H9 (cell line): ENCODE data around the gene WBP1L. TPM values are rescaled to one million over a fixed set of nuclear protein-coding genes. Genes with fewer than 3 reads are reported as not detected.

Experiments
- DNase-seq: peaks from one replicate; pipeline ENCODE4 v3.0.0-alpha.2; 2017
- H2AFZ ChIP-seq: one replicate; pipeline ENCODE4 v1.6.1; 2013; ENCODE audit warnings: mild to moderate bottlenecking, low read length, control low read depth, moderate library complexity
- H2AK5ac ChIP-seq: 2 replicates; pipeline ENCODE4 v1.6.1; 2013; ENCODE audit warnings: low read length, control low read depth, mixed read lengths; ENCODE audit not compliant: insufficient read length
- H2BK120ac ChIP-seq: one replicate; pipeline ENCODE4 v1.6.1; 2013; ENCODE audit warnings: low read depth, mild to moderate bottlenecking, low read length, control low read depth, inconsistent platforms; ENCODE audit not compliant: poor library complexity, severe bottlenecking
- H2BK12ac ChIP-seq: 2 replicates; pipeline ENCODE4 v1.6.1; 2013; ENCODE audit warnings: low read length, control low read depth, mixed read lengths, low read depth; ENCODE audit not compliant: insufficient read length
- H2BK15ac ChIP-seq: 2 replicates; pipeline ENCODE4 v1.6.1; 2013; ENCODE audit warnings: low read depth, low read length, control low read depth
- H2BK20ac ChIP-seq: one replicate; pipeline ENCODE4 v1.6.1; 2013; ENCODE audit warnings: low read depth, mild to moderate bottlenecking, low read length, control low read depth, inconsistent platforms; ENCODE audit not compliant: poor library complexity, severe bottlenecking
- H2BK5ac ChIP-seq: 2 replicates; pipeline ENCODE4 v1.6.1; 2013; ENCODE audit warnings: low read length, control low read depth, mixed read lengths; ENCODE audit not compliant: insufficient read length
- H3K14ac ChIP-seq: 2 replicates; pipeline ENCODE4 v1.6.1; 2013; ENCODE audit warnings: low read length, control low read depth; ENCODE audit not compliant: insufficient read depth
- H3K18ac ChIP-seq: 2 replicates; pipeline ENCODE4 v1.6.1; 2013; ENCODE audit warnings: low read depth, mild to moderate bottlenecking, mixed read lengths, low read length, control low read depth; ENCODE audit not compliant: insufficient read length
- H3K23ac ChIP-seq: 2 replicates; pipeline ENCODE4 v1.6.1; 2013; ENCODE audit warnings: low read length, control low read depth, mixed read lengths, low read depth; ENCODE audit not compliant: insufficient read length
- H3K23me2 ChIP-seq: 2 replicates; pipeline ENCODE4 v1.6.1; 2013; ENCODE audit warnings: low read depth, mild to moderate bottlenecking, mixed read lengths, low read length, control low read depth; ENCODE audit not compliant: insufficient read length, poor library complexity, severe bottlenecking
- H3K27ac ChIP-seq: 2 replicates; pipeline ENCODE4 v1.5.1; 2013; ENCODE audit warnings: low read length, control low read depth, mixed read lengths, low read depth; ENCODE audit not compliant: insufficient read length
- H3K27me3 ChIP-seq: 2 replicates; pipeline ENCODE4 v1.6.1; 2013; ENCODE audit warnings: low read length, control low read depth, inconsistent platforms; ENCODE audit not compliant: insufficient read depth
- H3K4ac ChIP-seq: 2 replicates; pipeline ENCODE4 v1.6.1; 2013; ENCODE audit warnings: low read depth, mild to moderate bottlenecking, control low read depth, inconsistent platforms, low read length, moderate library complexity
- H3K4me1 ChIP-seq: 2 replicates; pipeline ENCODE4 v1.6.1; 2013; ENCODE audit warnings: low read length, control low read depth, inconsistent platforms; ENCODE audit not compliant: insufficient read depth
- H3K4me2 ChIP-seq: 2 replicates; pipeline ENCODE4 v1.6.1; 2013; ENCODE audit warnings: low read length, control low read depth, mixed read lengths; ENCODE audit not compliant: insufficient read length, insufficient read depth
- H3K56ac ChIP-seq: 2 replicates; pipeline ENCODE4 v1.6.1; 2013; ENCODE audit warnings: low read depth, mild to moderate bottlenecking, mixed read lengths, low read length, control low read depth; ENCODE audit not compliant: insufficient read length
- H3K79me1 ChIP-seq: 2 replicates; pipeline ENCODE4 v1.6.1; 2013; ENCODE audit warnings: low read depth, mild to moderate bottlenecking, moderate library complexity, low read length, control low read depth, inconsistent platforms; ENCODE audit not compliant: insufficient read depth, poor library complexity, severe bottlenecking
- H3K79me2 ChIP-seq: 2 replicates; pipeline ENCODE4 v1.6.1; 2013; ENCODE audit warnings: low read length, control low read depth, inconsistent platforms; ENCODE audit not compliant: insufficient read depth
- H3K9ac ChIP-seq: 2 replicates; pipeline ENCODE4 v1.6.1; 2013; ENCODE audit warnings: low read length, control low read depth, mixed read lengths; ENCODE audit not compliant: insufficient read length; ENCODE audit errors: extremely low read depth
- H3K9me3 ChIP-seq: one replicate; pipeline ENCODE4 v1.6.1; 2013; ENCODE audit warnings: low read depth, low read length, inconsistent platforms; ENCODE audit not compliant: control insufficient read depth
- H3T11ph ChIP-seq: one replicate; pipeline ENCODE4 v1.6.1; 2013; ENCODE audit warnings: mild to moderate bottlenecking, low read length, control low read depth, inconsistent platforms
- H4K20me1 ChIP-seq: one replicate; pipeline ENCODE4 v1.6.1; 2013; ENCODE audit not compliant: control insufficient read depth, insufficient read length, insufficient read depth
- H4K5ac ChIP-seq: 2 replicates; pipeline ENCODE4 v1.6.1; 2013; ENCODE audit warnings: low read depth, mild to moderate bottlenecking, mixed read lengths, low read length, control low read depth; ENCODE audit not compliant: insufficient read length
- H4K8ac ChIP-seq: replicated peaks from 2 replicates; pipeline ENCODE4 v1.6.1; 2013; ENCODE audit warnings: low read length, control low read depth, mixed read lengths, low read depth; ENCODE audit not compliant: insufficient read length
- H4K91ac ChIP-seq: 2 replicates; pipeline ENCODE4 v1.6.1; 2013; ENCODE audit warnings: low read depth, mild to moderate bottlenecking, moderate library complexity, mixed read lengths, low read length, control low read depth; ENCODE audit not compliant: insufficient read length
- H3K27ac Mint-ChIP-seq, 3 experiments: 2 replicates in 2 of 3; 3 replicates in 1 of 3; pipeline ENCODE4 v1.8.0; 2020 to 2021; ENCODE audit warnings: mixed read lengths in 3 of 3, mild to moderate bottlenecking in 1 of 3, moderate library complexity in 1 of 3
- H3K27me3 Mint-ChIP-seq: 2 replicates; pipeline ENCODE4 v1.8.0; 2021; ENCODE audit warnings: low read depth, mild to moderate bottlenecking, moderate library complexity, mixed read lengths
- H3K36me3 Mint-ChIP-seq, 3 experiments: 2 replicates in 2 of 3; 3 replicates in 1 of 3; pipeline ENCODE4 v1.8.0; 2020 to 2021; ENCODE audit warnings: low read depth in 3 of 3, mixed read lengths in 3 of 3; ENCODE audit not compliant: insufficient read depth in 1 of 3
- H3K4me1 Mint-ChIP-seq, 2 experiments: 2 replicates each; pipeline ENCODE4 v1.8.0; 2020; ENCODE audit warnings: mixed read lengths in 2 of 2
- H3K4me3 Mint-ChIP-seq, 2 experiments: 2 replicates in 1 of 2; 3 replicates in 1 of 2; pipeline ENCODE4 v1.8.0; 2020 to 2021; ENCODE audit warnings: mild to moderate bottlenecking in 2 of 2, mixed read lengths in 2 of 2, moderate library complexity in 1 of 2
- H3K9me3 Mint-ChIP-seq, 2 experiments: 2 replicates in 1 of 2; 3 replicates in 1 of 2; pipeline ENCODE4 v1.8.0; 2020; ENCODE audit warnings: mild to moderate bottlenecking in 2 of 2, mixed read lengths in 2 of 2, moderate library complexity in 1 of 2
- CTCF ChIP-seq: fragments of 200-600 bp; sonication (generic); conservative IDR thresholded peaks from 3 replicates; pipeline ENCODE4 v1.8.0; 2021; ENCODE audit warnings: antibody characterized with exemption, mild to moderate bottlenecking
- WGBS: extraction: QIAGEN DNeasy Blood & Tissue Kit; methylation state at CpG from one replicate; pipeline ENCODE4 v1.1.7; 2013; ENCODE audit warnings: missing lambda C conversion rate, low lambda C conversion rate, mixed read lengths; ENCODE audit not compliant: insufficient read length; ENCODE audit errors: extremely low coverage; 5-methylcytosine and 5-hydroxymethylcytosine counted together
- total RNA-seq: library from RNA; stranded (reverse); gene quantifications from 2 replicates; pipeline ENCODE4 v1.2.1, GENCODE V29; 2021

Gene WBP1L
- total RNA-seq, 1 experiment from 2014 or later = 23.8 TPM

GRCh38 chr10:102775201-102775934 lies 31.6 kb downstream of the WBP1L start:
- no peak overlapping the region for H3K56ac ChIP-seq
- no peak overlapping the region for H3K27ac ChIP-seq
- H2BK20ac ChIP-seq = no peak overlapping the region
- H3K27me3 ChIP-seq = no peaks in the 10 kb centered on the region; the same call in 1 of the 2 replicates
- no peak overlapping the region for H2BK5ac ChIP-seq
- H4K20me1 ChIP-seq = no peaks in the 10 kb centered on the region
- peak overlapping the region in 1 of 3 experiments; percentile 4; a peak in 1 of 7 replicates for H3K27ac Mint-ChIP-seq
- no peak overlapping the region for H3K4me2 ChIP-seq
- H3K9me3 Mint-ChIP-seq = no peaks in the 10 kb centered on the region
- H3K4me1 Mint-ChIP-seq = peaks cover 42 to 45% of the 10 kb centered on the region in 2 experiments
- no peaks in the 10 kb centered on the region for H3K79me1 ChIP-seq
- TF ChIP-seq CTCF = no peak
- H3K14ac ChIP-seq = peak overlapping the region; percentile 22; the same call in 1 of the 2 replicates
- H2BK120ac ChIP-seq = no peak overlapping the region
- H3K36me3 Mint-ChIP-seq = no peaks in the 10 kb centered on the region
- H3K9ac ChIP-seq = no peak overlapping the region
- H4K8ac ChIP-seq = no peak overlapping the region
- no peaks in the 10 kb centered on the region for H3K79me2 ChIP-seq
- H3K9me3 ChIP-seq = no peaks in the 10 kb centered on the region
- H2AK5ac ChIP-seq = no peak overlapping the region
- peaks cover 24% of the 10 kb centered on the region; the same call in 1 of the 2 replicates for H3K4me1 ChIP-seq
- no peak overlapping the region for H4K91ac ChIP-seq
- peak overlapping the region in 1 of 2 experiments; percentile 9; a peak in 1 of 5 replicates for H3K4me3 Mint-ChIP-seq
- peak overlapping the region; percentile 32 for H2BK12ac ChIP-seq
- DNase-seq = no peak
- H2AFZ ChIP-seq = no peak overlapping the region
- H3K23ac ChIP-seq = no peak overlapping the region
- H3K18ac ChIP-seq = no peak overlapping the region
- H4K5ac ChIP-seq = no peak overlapping the region
- no CpG with 5 or more reads among the region's 16 CpGs for WGBS
- no peaks in the 10 kb centered on the region; the same call in 1 of the 2 replicates for H3K27me3 Mint-ChIP-seq
- no peak overlapping the region for H2BK15ac ChIP-seq
- H3T11ph ChIP-seq = no peak overlapping the region
- H3K23me2 ChIP-seq = no peaks in the 10 kb centered on the region
- H3K4ac ChIP-seq = no peak overlapping the region
